ENCODE data around the gene MED12L. TPM values are rescaled to one million over a fixed set of nuclear protein-coding genes. Genes with fewer than 3 reads are reported as not detected.

The MED12L gene
- total and polyA plus RNA-seq, 10 of the 15 experiments (the other 5 are each of a cell fraction or from before 2014, with no cell fraction given), result 0.01 to 0.06 (median 0.03) TPM; not detected in 2

DNA sequence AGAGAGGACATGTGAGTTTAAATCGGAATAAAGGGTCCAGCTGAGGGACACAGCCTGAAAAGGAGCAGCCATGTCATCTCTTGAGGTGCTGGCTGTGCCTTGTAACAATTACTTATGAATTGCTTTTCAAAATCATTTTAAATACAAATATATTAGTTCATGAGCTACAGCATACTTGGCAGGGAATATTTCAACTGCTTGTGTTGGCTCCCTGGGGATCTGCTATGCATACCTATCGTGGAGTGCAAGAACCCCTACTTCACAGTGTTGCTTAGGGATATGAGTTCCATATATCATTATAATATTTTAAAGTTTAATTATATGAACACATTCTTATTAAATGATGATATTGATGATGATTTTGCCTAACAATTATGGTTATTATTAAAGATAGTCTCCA, 212.0 kb downstream of the MED12L start:
- Histone ChIP-seq H3K27me3 (replicated peaks in 1 of 2; ENCODE audit: control insufficient read depth in 2 of 2, insufficient read depth in 2 of 2, low read length in 1 of 2) (peaks cover 0 to 2% of the 10 kb centered on the region in 2 experiments; a peak in 2 of 4 replicates), H3K79me2 (ENCODE audit: control insufficient read depth, insufficient read depth, low read length) (no peaks in the 10 kb centered on the region), H3K9me3 (replicated peaks; ENCODE audit: control insufficient read depth, insufficient read depth, low read length) (no peaks in the 10 kb centered on the region), H3K36me3 (ENCODE audit: control insufficient read depth in 2 of 2, insufficient read depth in 2 of 2, low read length in 1 of 2) (no peaks in the 10 kb centered on the region), H3K4me2 (ENCODE audit: control insufficient read depth, insufficient read depth) (no peak overlapping the region), H3K9ac (ENCODE audit: control insufficient read depth, insufficient read depth, low read length) (no peak overlapping the region), H3K4me3 (no peak overlapping the region), H3K27ac (ENCODE audit: control insufficient read depth, insufficient read depth) (no peak overlapping the region), H4K20me1 (ENCODE audit: control insufficient read depth, insufficient read depth) (no peaks in the 10 kb centered on the region), H2AFZ (ENCODE audit: control insufficient read depth, low read depth, low read length) (no peak overlapping the region), H3K4me1 (ENCODE audit: control insufficient read depth, insufficient read depth, low read length) (no peaks in the 10 kb centered on the region)
- DNase-seq (ENCODE audit: low read depth, low spot score) (no peak), FAIRE-seq (no peak), ATAC-seq (no peak)
- intact Hi-C loops (cut with micrococcal nuclease; ENCODE audit: unreplicated experiment) (no loop called here), in situ Hi-C loops (cut with MboI) (no loop called here)
- ChIA-PET SMC1A (ENCODE audit: uncharacterized antibody, unreplicated experiment) (interaction anchor here (1.3 kb wide), 1 partner anchor 18 kb away, joined by 4 read pairs; no protein-coding TSS in a partner anchor), RAD21 (ENCODE audit: unreplicated experiment) (no interaction called here), CTCF (interaction anchor here (1.5 kb wide), 1 partner anchor 31 kb away, joined by 3 read pairs; no protein-coding TSS in a partner anchor), POLR2A (no interaction called here)
- BruUV-seq (replicated peaks), result no TSS peak
- TF ChIP-seq MEF2A (IDR thresholded peaks at IDR 0.05; ENCODE audit: insufficient read depth, low read depth, low read length) (no peak), RELA (IDR thresholded peaks at IDR 0.05; ENCODE audit: borderline replicate concordance, partially characterized antibody) (no peak), JUND (IDR thresholded peaks at IDR 0.05; ENCODE audit: low read depth, low read length) (no peak), ZSCAN29 (IDR thresholded peaks at IDR 0.05) (no peak), NFYB (IDR thresholded peaks at IDR 0.05; ENCODE audit: insufficient read depth, low read depth, low read length) (no peak), SMAD1 (IDR thresholded peaks at IDR 0.05; ENCODE audit: low read depth, partially characterized antibody) (no peak), CEBPB (IDR thresholded peaks at IDR 0.05; ENCODE audit: borderline replicate concordance in 1 of 2, low read depth in 2 of 2, low read length in 2 of 2) (no peak), LARP7 (IDR thresholded peaks at IDR 0.05) (no peak), RCOR1 (conservative IDR thresholded peaks at IDR 0.05; ENCODE audit: low read depth, low read length) (no peak), TCF3 (IDR thresholded peaks at IDR 0.05; ENCODE audit: borderline replicate concordance, insufficient read depth, low read depth, low read length) (no peak), NR2C2 (IDR thresholded peaks at IDR 0.05; ENCODE audit: borderline replicate concordance, control insufficient read depth, insufficient read length, low read depth) (no peak), BHLHE40 (IDR thresholded peaks at IDR 0.05; ENCODE audit: borderline replicate concordance in 1 of 2, low read depth in 2 of 2, low read length in 1 of 2) (no peak), BMI1 (IDR thresholded peaks at IDR 0.05; ENCODE audit: borderline replicate concordance) (no peak), CHD4 (IDR thresholded peaks at IDR 0.05) (no peak), GABPA (IDR thresholded peaks at IDR 0.05; ENCODE audit: low read depth) (no peak), BCLAF1 (IDR thresholded peaks at IDR 0.05) (no peak), IRF5 (IDR thresholded peaks at IDR 0.05; ENCODE audit: borderline replicate concordance) (no peak)
- TF ChIP-seq, protein P1, sequence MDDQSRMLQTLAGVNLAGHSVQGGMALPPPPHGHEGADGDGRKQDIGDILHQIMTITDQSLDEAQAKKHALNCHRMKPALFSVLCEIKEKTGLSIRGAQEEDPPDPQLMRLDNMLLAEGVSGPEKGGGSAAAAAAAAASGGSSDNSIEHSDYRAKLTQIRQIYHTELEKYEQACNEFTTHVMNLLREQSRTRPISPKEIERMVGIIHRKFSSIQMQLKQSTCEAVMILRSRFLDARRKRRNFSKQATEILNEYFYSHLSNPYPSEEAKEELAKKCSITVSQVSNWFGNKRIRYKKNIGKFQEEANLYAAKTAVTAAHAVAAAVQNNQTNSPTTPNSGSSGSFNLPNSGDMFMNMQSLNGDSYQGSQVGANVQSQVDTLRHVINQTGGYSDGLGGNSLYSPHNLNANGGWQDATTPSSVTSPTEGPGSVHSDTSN (IDR thresholded peaks at IDR 0.05; ENCODE audit: insufficient replicate concordance, low read depth, low read length), result no peak
- TF ChIP-seq, protein P2, sequence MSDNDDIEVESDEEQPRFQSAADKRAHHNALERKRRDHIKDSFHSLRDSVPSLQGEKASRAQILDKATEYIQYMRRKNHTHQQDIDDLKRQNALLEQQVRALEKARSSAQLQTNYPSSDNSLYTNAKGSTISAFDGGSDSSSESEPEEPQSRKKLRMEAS (IDR thresholded peaks at IDR 0.05; ENCODE audit: low read depth, low read length), result no peak
- 0% methylated on average over 2 of the region's 2 CpGs for WGBS (ENCODE audit: insufficient coverage, insufficient replicate concordance, low lambda C conversion rate, missing lambda C conversion rate)

Measured in GM12878 (cell line).